GM19193 (cell line): ENCODE measurements around the gene DCP1B.

Experiments
- POLR2A ChIP-seq: IDR thresholded peaks from 4 replicates; pipeline ENCODE4 v1.6.1; 2011; ENCODE audit not compliant: insufficient read depth, insufficient read length; ENCODE audit errors: extremely low read depth

Gene DCP1B

DNA sequence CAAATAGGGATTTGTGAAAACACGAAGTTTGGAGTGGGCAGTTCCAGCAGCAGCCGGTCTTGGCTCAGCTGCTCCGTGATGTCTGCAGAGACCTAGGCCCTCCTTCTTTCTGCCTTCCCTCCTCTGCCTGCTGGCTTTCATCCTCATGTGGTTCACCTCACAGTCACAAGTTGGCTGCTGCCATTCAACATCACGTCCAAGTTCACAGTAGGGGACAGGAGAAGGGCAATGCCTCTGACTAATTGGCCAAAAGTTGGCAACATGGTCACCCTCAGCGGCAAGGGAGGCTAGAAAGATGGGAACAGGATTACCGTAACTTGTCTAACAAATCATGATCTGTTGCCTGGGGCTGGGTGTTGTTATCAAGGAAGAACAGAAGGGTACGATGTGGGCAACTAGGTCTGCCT lies 78.0 kb downstream of the DCP1B start:
- TF ChIP-seq POLR2A = no peak

GRCh38 chr12:1925684-1926006 lies 78.6 kb downstream of the DCP1B start:
- no peak for TF ChIP-seq POLR2A

- TF ChIP-seq POLR2A = no peak
These were observed 79.1 kb downstream of the DCP1B start for GRCh38 chr12:1924996-1925683.

DNA sequence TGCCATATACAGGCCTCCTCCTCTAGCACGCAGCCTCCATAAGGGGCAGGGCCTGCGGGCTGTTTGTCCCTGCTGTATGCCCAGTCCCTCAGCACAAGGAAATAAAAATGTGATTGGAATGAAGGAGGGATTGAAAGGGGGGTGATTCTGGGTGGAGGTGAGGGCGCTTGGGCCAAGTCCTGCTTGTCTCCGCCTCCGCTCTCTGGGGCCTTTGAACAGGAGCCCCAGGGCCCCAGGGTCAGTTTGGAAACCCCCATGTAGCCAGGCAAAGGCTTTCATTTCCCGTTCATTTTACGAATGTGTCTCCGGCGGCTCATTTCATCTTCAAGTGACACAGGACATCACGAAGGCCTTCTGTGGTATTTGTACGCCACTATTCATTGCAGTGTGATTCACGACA lies 81.3 kb downstream of the DCP1B start:
- TF ChIP-seq POLR2A = no peak

DNA sequence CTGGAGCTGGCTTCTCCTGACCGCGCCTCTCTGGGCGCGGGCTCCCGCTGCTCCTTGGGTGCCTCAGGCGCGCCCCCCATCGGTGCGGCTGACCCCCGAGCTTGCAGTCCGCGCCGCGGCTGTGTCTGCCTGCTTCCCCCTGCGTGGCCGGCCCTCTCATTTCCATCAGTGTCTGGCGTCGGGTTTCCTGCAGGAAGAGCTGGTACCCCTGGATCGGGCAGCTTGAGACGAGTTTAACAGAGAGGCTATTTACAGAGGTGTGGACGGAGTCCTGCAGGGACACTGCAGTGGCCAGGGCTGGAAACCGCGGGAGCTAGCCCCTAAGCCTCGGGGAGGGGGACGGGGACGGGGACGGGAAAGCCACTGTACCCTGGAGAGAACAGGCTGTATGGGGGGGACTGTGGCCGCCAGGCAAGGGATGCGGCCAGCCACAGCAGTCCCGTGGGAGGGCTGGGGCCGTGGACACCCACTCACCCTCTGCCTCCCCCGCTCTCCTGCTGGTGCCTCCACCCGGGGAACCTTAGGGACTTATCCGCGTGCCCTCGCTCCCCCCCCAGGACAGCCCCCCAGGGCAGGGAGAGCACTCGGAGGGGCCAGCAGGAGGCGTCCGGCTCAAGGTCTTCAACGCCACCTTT lies 82.1 kb downstream of the DCP1B start:
- no peak for TF ChIP-seq POLR2A

- TF ChIP-seq POLR2A = no peak
These were observed 83.3 kb downstream of the DCP1B start for GRCh38 chr12:1920971-1921370.

- TF ChIP-seq POLR2A = no peak
These were observed 83.8 kb downstream of the DCP1B start for GRCh38 chr12:1920436-1920835.

DNA sequence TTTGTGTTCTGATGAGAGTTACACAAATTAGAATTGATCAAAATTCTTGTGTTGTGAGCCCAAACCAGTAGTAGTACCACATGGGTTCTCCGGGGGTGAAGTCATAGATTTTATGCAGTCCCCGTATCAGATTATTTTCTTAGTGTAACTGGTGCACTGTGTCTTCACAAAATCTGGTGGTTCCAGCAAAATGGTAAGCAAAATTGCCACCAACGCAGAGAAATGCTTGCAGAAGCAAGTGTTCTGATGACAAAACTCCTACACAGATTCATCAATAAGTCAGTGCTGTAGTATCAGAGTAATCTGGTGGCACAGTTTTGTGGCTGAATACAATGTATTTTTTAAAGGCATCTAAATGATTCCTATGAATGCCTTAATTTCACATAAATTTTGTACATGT lies 84.5 kb downstream of the DCP1B start:
- no peak for TF ChIP-seq POLR2A

- TF ChIP-seq POLR2A = no peak
These were observed 85.0 kb downstream of the DCP1B start for GRCh38 chr12:1919284-1919683.

DNA sequence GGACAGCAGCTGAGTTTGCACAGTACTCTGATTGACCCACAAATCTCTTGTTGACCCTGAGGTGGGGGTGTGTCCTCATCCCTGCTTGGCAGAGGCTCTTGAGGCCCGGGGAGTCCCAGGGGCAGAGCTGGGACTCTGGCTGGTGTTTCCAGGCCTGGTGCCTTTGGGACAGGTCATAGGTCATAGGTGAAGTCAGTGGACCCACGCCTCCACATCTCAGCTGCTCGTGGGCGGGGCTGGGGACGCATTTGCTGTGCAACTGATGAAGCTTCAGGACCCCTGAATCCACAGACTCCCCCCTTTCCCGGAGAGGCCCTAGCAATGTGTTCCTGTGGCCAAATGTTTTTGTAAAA lies 85.4 kb downstream of the DCP1B start:
- TF ChIP-seq POLR2A = no peak

DNA sequence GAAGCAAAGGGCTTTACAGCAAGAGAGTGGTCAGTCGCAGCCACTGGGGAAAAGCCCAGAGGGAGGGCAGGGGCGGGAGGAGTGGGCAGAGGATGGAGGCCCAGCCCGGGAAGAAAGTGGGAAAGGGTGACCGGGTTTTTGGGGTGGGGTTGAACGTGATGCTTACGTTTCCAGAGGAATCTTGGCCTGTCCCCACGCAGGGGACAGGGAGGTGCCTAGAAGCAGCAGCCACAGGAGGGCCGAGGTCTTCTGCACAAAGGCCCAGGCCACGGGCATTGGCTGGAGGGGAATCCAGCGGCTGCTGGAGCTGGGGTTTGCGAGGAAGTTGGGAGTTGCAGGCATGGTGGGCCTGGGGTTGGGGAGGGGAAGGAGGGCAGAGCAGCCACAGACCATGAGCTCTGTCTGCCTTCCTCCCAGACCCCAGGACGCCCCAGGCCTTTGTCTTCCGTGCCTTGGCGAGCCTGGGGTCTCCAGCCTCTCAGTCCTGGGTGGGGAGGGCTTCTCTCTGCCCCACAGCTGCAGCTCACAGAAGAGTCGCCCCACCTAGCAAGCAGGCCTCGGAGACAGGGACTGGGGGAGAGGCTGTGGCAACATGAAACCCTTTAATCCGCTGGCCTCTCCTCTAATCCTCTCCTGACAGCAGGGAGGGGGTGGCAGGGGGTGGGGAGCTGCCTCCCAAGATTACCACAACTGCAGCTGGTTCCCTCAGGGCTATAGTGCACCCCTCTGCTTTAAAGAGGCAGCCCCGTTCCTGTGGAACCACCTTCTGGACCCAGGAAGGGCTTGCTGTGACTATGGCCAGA lies 86.0 kb downstream of the DCP1B start, which contains the start of gene CACNA2D4:
Gene CACNA2D4, minus strand, starts transcription at position 572 of the 803 bp plus-strand sequence. Its CDS starts 179 bp downstream, at position 393.
- no peak for TF ChIP-seq POLR2A

DNA sequence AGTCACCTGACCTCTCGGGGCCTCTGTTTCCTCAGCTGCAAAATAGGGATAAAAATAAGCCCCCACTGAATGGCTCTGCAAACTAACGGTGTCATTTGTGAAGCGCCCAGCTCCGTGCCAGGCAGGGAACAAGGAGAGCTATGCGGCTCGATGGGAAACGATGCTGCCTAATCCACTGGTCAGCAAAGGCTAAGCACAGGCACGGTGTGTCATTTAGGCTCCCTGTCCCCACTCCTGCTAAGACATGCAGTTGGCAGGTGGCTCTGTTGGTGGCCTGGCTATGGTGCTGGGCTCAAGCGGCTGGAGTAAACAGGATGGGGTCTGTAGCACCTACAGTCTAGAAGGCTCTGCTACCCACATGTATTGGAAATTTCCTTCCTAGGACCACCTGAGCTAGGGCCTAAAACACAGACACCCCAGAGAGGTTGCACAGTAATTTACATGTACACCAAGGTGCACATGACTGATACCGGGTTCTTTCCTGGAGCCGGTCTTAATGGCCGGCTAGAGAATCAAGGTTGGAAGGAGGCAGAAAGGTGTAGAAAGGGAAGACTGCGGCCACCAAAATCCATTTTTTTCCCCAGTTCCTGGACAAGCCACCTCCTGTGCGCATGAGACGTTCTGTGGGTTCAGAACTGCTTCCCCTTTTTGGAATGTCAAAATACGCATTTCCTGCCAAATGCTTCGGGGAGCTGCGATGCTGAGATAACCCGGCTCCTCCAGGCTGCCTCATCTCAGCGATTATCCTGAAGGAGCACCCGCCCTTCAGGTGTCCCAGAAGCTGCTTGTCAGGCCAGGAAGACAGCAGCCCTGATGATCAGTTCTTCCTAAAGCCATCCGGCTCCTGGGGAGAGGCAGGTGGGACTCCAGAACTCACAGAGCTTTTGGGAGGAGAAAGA lies 86.8 kb downstream of the DCP1B start:
- TF ChIP-seq POLR2A = no peak

GRCh38 chr12:1916371-1917171 lies 87.7 kb downstream of the DCP1B start:
- TF ChIP-seq POLR2A = no peak
